GM08714 (cell line): Measurements from ENCODE around the gene TBC1D17.
A peak's percentile ranks its signal among the peaks of the same experiment; 100 is the strongest.

Experiments
- H3K4me3 ChIP-seq: fragments of 200-500 bp; sonication (Bioruptor generic); 2 replicates; pipeline ENCODE4 v1.5.1; 2014; ENCODE audit warnings: mild to moderate bottlenecking, low read length, inconsistent platforms
- ZNF274 ChIP-seq: IDR thresholded peaks from 2 replicates; pipeline ENCODE4 v1.6.1; 2012; ENCODE audit warnings: mild to moderate bottlenecking, low read depth, low read length

The TBC1D17 gene

GRCh38 chr19:49874503-49875157 is 2.9 kb upstream of the TBC1D17 start:
- H3K4me3 ChIP-seq: no peak overlapping the region
- no peak for TF ChIP-seq ZNF274

DNA sequence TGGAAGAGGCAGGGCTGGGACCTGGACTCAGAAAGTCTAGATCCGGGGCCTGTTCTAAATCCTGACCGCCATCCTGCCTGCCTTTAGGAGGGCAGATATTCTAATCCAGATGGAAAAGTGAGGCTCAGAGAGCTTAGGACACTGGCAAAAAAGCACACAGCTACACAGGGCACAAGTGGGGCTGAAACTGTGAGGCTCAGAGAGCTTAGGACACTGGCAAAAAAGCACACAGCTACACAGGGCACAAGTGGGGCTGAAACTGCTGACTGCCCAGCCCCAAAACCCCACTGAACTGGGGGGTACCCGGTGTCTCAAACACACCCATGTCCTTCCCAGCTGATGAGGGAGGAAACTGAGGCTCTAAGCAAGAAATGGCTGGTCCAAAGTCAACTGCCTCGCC is 2.3 kb upstream of the TBC1D17 start:
- no peak for TF ChIP-seq ZNF274
- H3K4me3 ChIP-seq: peak overlapping the region; percentile 89; the same call in 1 of the 2 replicates

DNA sequence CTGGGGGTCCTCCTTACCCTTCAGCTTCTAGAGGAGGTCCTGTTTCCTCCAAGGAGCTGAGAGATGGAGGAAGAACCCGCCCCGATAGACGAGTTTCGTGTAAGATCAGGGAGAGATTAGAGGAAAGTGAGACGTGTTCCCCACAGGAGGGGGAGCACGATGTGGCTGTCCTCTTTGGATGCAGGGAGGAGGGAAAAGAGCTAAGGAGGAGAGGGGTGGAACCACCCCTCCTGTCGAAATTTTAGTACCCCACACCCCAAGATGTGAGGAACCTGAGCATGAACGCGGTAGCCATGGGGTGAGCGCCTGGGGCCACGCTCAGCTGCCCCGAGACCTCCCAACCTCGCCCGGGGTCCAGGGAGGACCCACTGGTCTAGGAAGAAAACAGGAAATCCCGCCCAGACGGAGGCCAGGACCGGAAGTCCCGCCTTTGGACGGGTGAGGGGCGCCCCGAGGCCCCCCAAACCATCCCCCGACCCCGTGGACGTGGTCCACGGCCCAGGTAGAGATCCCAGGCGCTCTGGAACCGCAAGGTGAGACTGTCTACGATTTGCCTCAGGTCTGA is 1.6 kb upstream of the TBC1D17 start:
- peak overlapping the region; percentile 89 for H3K4me3 ChIP-seq
- TF ChIP-seq ZNF274: no peak

GRCh38 chr19:49876422-49877019 is 981 bp upstream of the TBC1D17 start:
- H3K4me3 ChIP-seq: peak overlapping the region; percentile 89
- no peak for TF ChIP-seq ZNF274

GRCh38 chr19:49877879-49878743 is 609 bp downstream of the TBC1D17 start:
- peak overlapping the region; percentile 83 for H3K4me3 ChIP-seq
- no peak for TF ChIP-seq ZNF274

DNA sequence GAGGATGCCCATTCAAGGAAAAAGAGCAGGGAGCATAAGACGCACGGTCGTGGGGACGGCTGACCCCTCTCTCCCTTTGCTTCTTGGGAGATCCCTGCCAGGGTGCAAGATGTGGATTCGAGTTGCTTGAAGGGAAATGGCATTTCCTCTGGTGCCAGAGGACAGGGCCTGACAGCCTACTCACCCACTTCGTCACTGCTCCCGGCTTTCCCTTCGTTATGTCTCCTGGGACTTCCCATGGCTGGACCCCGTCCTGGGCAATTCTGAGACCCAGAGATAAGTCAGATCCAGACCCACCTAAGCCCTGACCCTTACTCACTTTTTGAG is 1.2 kb downstream of the TBC1D17 start:
- H3K4me3 ChIP-seq: peak overlapping the region; percentile 83; the same call in 1 of the 2 replicates
- no peak for TF ChIP-seq ZNF274

GRCh38 chr19:49879243-49879963 is 1.9 kb downstream of the TBC1D17 start:
- TF ChIP-seq ZNF274: no peak
- no peak overlapping the region for H3K4me3 ChIP-seq

DNA sequence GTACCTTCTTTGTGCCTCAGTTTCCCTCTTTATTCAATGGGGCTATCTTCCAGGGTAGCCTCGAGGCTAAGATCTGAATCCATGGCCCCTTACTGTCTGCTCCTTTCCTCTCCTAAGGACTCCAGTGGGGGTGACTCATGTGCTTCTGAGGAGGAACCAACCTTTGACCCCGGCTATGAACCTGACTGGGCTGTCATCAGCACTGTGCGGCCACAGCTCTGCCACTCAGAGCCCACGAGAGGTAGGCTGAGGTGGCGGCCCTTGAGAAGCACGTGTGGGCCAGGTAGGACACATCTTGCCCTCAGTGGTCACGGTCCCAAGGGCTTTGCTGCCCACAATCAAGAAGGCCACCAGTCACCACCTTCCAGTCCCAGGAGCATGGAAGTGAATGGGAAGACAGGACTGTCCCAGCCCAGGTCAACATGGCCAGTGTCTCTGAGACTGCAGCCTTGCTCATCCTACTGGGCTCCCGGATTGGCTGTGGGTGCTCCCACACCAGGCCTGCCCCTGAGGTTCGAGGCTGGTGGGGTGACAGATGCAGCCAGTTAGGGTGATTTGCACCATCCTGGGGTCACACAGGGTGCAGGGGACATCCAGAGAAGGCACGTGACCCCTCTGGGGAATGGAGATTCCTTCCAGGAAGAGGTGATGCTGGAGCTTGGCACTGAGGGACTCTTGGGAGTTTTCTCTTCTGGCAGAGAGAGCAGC is 2.8 kb downstream of the TBC1D17 start:
- H3K4me3 ChIP-seq: no peak overlapping the region
- no peak for TF ChIP-seq ZNF274

- no peak for TF ChIP-seq ZNF274
- H3K4me3 ChIP-seq: no peak overlapping the region
Observed at GRCh38 chr19:49881186-49881585, 3.7 kb downstream of the TBC1D17 start.

DNA sequence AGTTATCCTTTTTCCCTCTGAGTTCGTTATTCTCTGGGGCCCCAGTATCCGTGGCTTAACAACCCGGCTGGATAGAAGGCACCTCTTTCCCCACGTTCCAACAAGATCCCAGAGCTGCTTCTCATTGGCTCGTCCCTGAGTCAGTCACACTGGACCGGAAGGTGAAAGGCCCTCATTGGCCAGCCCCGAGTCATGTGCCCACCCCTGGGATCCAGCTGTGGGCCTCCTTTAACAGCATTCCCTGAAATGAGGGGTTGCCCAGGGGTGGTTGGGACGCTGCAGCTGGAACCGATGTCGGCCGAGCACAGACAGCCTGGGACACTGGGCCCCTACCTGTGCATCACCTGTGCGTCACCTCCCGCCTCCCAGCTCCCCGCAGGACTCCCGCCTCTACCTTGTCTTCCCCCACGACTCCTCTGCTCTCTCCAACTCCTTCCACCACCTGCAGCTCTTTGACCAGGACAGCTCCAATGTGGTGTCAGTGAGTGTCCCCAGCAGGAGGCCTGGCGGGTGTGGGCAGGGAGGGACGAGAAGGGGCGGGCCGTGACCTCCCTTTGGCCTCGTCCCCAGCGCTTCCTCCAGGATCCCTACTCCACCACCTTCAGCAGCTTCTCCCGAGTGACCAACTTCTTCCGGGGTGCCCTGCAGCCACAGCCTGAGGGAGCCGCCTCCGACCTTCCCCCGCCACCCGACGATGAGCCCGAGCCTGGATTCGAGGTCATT is 4.3 kb downstream of the TBC1D17 start:
- TF ChIP-seq ZNF274: no peak
- no peak overlapping the region for H3K4me3 ChIP-seq

GRCh38 chr19:49882643-49883042 is 5.1 kb downstream of the TBC1D17 start:
- no peak overlapping the region for H3K4me3 ChIP-seq
- no peak for TF ChIP-seq ZNF274

DNA sequence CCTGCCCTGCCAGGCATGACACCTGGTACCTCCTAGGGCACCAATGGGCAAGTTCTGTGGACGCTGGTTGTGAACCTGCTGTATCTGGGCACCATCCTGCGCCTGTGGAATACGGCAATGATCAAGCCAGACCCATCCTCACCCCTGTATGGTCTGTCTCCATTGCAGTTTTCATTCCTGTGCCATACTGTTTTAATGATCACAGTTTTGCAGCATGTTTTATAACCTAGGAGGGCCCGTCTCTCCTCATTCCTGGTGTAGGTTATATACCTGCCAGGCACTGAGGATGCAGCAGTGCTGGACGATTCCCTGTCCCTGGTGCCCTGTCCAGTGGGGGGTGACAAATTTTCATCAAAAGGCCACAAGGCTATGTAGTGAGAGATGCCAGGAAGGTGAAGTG is 5.6 kb downstream of the TBC1D17 start:
- no peak overlapping the region for H3K4me3 ChIP-seq
- no peak for TF ChIP-seq ZNF274

DNA sequence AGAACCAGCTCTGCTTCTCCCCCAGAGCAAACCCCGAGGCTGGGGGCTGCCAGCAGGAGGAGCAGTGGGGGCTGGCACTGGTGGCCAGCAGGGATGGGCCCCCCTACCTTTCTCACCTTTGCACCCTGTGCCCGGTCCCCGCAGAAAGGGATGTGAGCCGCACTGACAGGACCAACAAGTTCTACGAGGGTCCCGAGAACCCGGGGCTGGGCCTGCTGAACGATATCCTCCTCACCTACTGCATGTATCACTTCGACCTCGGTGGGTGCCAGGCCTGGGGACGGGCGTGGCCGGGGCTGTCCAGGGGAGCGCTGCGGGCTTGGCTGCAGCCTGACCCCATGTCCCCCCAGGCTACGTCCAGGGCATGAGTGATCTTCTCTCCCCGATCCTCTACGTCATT is 6.6 kb downstream of the TBC1D17 start:
- TF ChIP-seq ZNF274: no peak

GRCh38 chr19:49884760-49885159 is 7.3 kb downstream of the TBC1D17 start:
- no peak for TF ChIP-seq ZNF274

More for the DNA sequence above, 6.6 kb downstream of the TBC1D17 start:
- no peak overlapping the region for H3K4me3 ChIP-seq

More at GRCh38 chr19:49884760-49885159, 7.3 kb downstream of the TBC1D17 start:
- H3K4me3 ChIP-seq: no peak overlapping the region
